Caco-2 (cell line): ENCODE measurements around the gene SPATS1. TPM values are rescaled to one million over a fixed set of nuclear protein-coding genes. Genes with fewer than 3 reads are reported as not detected.

Experiments used
- BruUV-seq: library from RNA; stranded (reverse); fragments of 400-500 nt; replicated peaks from 2 replicates; lab custom pipeline; 2021; lab: Mats Ljungman, UMichigan
- CTCF ChIA-PET: fragments of 300-600 bp; sonication (Branson Sonifier 250); formaldehyde crosslinking; loops from one replicate; lab custom pipeline; 2022; ENCODE audit warnings: antibody characterized with exemption; lab: Charles Lee
- POLR2A ChIA-PET: fragments of 300-600 bp; sonication (Branson Sonifier 250); formaldehyde crosslinking; loops from one replicate; lab custom pipeline; 2022; ENCODE audit warnings: antibody characterized with exemption; lab: Charles Lee
- DNase-seq, 2 experiments: peaks; one replicate each; pipeline versions ENCODE4 v3.0.0 to v3.0.0-alpha.2; 2020 to 2022
- H3K27me3 ChIP-seq: replicated peaks from 2 replicates; pipeline ENCODE4 v1.6.0; 2011; ENCODE audit warnings: low read length; ENCODE audit not compliant: control insufficient read depth, insufficient read depth
- H3K36me3 ChIP-seq: 2 replicates; pipeline ENCODE4 v1.5.1; 2011; ENCODE audit warnings: low read length; ENCODE audit not compliant: control insufficient read depth, insufficient read depth
- H3K4me1 ChIP-seq: fragments of 250-450 bp; sonication (Bioruptor Pico); 2 replicates; pipeline ENCODE4 v1.5.1; 2020; ENCODE audit warnings: mild to moderate bottlenecking
- H3K4me3 ChIP-seq: 2 replicates; pipeline ENCODE4 v1.5.1; 2011; ENCODE audit warnings: low read depth, mild to moderate bottlenecking, control low read depth, low read length
- H3K9me3 ChIP-seq: fragments of 250-450 bp; sonication (Bioruptor Pico); 2 replicates; pipeline ENCODE4 v1.5.1; 2020; ENCODE audit warnings: mild to moderate bottlenecking, moderate library complexity
- H3K27ac Mint-ChIP-seq: one replicate; pipeline ENCODE4 v1.8.0; 2022; ENCODE audit warnings: mixed read lengths; ENCODE audit not compliant: unreplicated experiment
- H3K27me3 Mint-ChIP-seq: one replicate; pipeline ENCODE4 v1.8.0; 2022; ENCODE audit warnings: mixed read lengths; ENCODE audit not compliant: insufficient read depth, unreplicated experiment
- H3K36me3 Mint-ChIP-seq: one replicate; pipeline ENCODE4 v1.8.0; 2022; ENCODE audit warnings: mild to moderate bottlenecking, mixed read lengths; ENCODE audit not compliant: insufficient read depth, unreplicated experiment
- H3K4me1 Mint-ChIP-seq: one replicate; pipeline ENCODE4 v1.8.0; 2022; ENCODE audit warnings: low read depth, mixed read lengths; ENCODE audit not compliant: unreplicated experiment
- H3K4me3 Mint-ChIP-seq: one replicate; pipeline ENCODE4 v1.8.0; 2022; ENCODE audit warnings: mild to moderate bottlenecking, moderate library complexity, mixed read lengths; ENCODE audit not compliant: unreplicated experiment
- H3K9me3 Mint-ChIP-seq: one replicate; pipeline ENCODE4 v1.8.0; 2022; ENCODE audit warnings: mixed read lengths; ENCODE audit not compliant: unreplicated experiment
- intact Hi-C: fragments of 100-400 bp; cut with micrococcal nuclease; formaldehyde crosslinking; loops from one replicate; pipeline ENCODE4 v1.10.0; 2022; ENCODE audit not compliant: unreplicated experiment
- total RNA-seq: library from RNA; stranded (reverse); gene quantifications from 2 replicates; pipeline ENCODE4 v1.2.3, GENCODE V29; 2022
- TF ChIP-seq, protein P1 (sequence below), 2 experiments: fragments of 200-600 bp in 1 of 2; IDR thresholded peaks; 1 replicate in 1 of 2; 2 replicates in 1 of 2; pipeline versions ENCODE4 v1.5.1 to v1.8.0; 2011 to 2022; ENCODE audit warnings: antibody characterized with exemption in 1 of 2, control low read depth in 1 of 2, inconsistent platforms in 1 of 2, low read depth in 1 of 2, low read length in 1 of 2, mild to moderate bottlenecking in 1 of 2, moderate library complexity in 1 of 2; ENCODE audit not compliant: insufficient read depth in 1 of 2, severe bottlenecking in 1 of 2, unreplicated experiment in 1 of 2

SPATS1 gene
- total RNA-seq, 1 experiment from 2014 or later = not detected

DNA sequence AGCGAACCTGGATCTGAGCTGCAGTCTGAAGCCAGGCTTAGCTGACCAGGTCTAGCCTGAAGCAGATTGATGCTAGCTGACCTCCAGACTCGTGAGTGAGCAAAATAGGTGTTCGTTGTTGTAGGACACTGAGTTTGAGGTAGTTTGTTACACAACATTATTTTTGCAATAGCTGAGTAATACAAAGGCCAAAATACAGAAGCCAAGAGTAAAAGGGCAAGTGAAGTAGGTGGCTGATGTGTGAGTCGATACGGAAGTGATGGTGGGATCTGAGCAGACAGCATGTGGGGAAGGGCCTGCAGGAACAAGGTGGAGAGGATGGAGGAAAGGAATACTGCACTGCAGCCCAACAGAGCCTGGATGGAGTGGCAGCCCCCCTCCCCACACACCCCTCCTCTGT, 8.5 kb upstream of the SPATS1 start:
- DNase-seq = no peak
- Histone ChIP-seq H3K4me1 (no peaks in the 10 kb centered on the region), H3K9me3 (no peaks in the 10 kb centered on the region), H3K27me3 (no peaks in the 10 kb centered on the region), H3K4me3 (no peak overlapping the region), H3K36me3 (no peaks in the 10 kb centered on the region)
- TF ChIP-seq, protein P1, sequence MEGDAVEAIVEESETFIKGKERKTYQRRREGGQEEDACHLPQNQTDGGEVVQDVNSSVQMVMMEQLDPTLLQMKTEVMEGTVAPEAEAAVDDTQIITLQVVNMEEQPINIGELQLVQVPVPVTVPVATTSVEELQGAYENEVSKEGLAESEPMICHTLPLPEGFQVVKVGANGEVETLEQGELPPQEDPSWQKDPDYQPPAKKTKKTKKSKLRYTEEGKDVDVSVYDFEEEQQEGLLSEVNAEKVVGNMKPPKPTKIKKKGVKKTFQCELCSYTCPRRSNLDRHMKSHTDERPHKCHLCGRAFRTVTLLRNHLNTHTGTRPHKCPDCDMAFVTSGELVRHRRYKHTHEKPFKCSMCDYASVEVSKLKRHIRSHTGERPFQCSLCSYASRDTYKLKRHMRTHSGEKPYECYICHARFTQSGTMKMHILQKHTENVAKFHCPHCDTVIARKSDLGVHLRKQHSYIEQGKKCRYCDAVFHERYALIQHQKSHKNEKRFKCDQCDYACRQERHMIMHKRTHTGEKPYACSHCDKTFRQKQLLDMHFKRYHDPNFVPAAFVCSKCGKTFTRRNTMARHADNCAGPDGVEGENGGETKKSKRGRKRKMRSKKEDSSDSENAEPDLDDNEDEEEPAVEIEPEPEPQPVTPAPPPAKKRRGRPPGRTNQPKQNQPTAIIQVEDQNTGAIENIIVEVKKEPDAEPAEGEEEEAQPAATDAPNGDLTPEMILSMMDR (IDR thresholded peaks at IDR 0.05; ENCODE audit: insufficient read depth in 1 of 2, low read depth in 1 of 2, low read length in 1 of 2, severe bottlenecking in 1 of 2, unreplicated experiment in 1 of 2) = no peak
- ChIA-PET POLR2A (no interaction called here), CTCF (no interaction called here)
- no peaks in the 10 kb centered on the region for H3K9me3 Mint-ChIP-seq
- no peak overlapping the region for H3K27ac Mint-ChIP-seq
- intact Hi-C loops = no loop called here
- BruUV-seq = no TSS peak
- no peaks in the 10 kb centered on the region for H3K36me3 Mint-ChIP-seq
- H3K4me1 Mint-ChIP-seq = no peaks in the 10 kb centered on the region
- no peak overlapping the region for H3K4me3 Mint-ChIP-seq
- peaks cover 10% of the 10 kb centered on the region for H3K27me3 Mint-ChIP-seq

DNA sequence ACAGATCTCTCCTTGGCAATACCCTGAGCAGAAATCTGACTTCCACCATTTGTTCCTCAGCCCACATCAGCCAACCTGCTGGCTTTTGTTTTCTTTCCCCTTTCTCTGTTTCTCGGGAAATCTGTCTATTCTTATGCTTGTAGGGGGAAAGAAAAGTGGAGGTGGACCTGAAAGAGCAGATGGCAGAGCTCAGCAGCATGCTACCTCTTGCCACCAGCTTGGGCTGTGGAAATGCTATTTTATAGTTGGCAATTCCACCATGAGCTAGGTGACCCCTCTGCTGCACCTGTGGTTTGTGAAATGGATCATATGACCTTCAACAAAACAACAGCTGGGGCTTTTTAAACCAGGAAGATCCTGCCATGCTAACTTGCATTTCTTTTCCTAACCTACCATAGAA, 6.8 kb upstream of the SPATS1 start:
- no peak overlapping the region for H3K4me3 Mint-ChIP-seq
- H3K9me3 Mint-ChIP-seq = no peaks in the 10 kb centered on the region
- H3K4me1 Mint-ChIP-seq = no peaks in the 10 kb centered on the region
- intact Hi-C loops = no loop called here
- POLR2A ChIA-PET = no interaction called here
- CTCF ChIA-PET = interaction anchor here (1.5 to 1.8 kb wide), 2 partner anchors 65 to 67 kb away, joined by 3 to 10 read pairs; partner anchors contain the start of gene TMEM151B
- Histone ChIP-seq H3K4me3 (no peak overlapping the region), H3K27me3 (no peaks in the 10 kb centered on the region), H3K9me3 (no peaks in the 10 kb centered on the region), H3K36me3 (no peaks in the 10 kb centered on the region), H3K4me1 (no peaks in the 10 kb centered on the region)
- BruUV-seq = no TSS peak
- H3K36me3 Mint-ChIP-seq = no peaks in the 10 kb centered on the region
- TF ChIP-seq, protein P1 (IDR thresholded peaks at IDR 0.05; ENCODE audit: insufficient read depth in 1 of 2, low read depth in 1 of 2, low read length in 1 of 2, severe bottlenecking in 1 of 2, unreplicated experiment in 1 of 2) = no peak
- H3K27ac Mint-ChIP-seq = no peak overlapping the region
- DNase-seq = no peak
- peaks cover 10% of the 10 kb centered on the region for H3K27me3 Mint-ChIP-seq

DNA sequence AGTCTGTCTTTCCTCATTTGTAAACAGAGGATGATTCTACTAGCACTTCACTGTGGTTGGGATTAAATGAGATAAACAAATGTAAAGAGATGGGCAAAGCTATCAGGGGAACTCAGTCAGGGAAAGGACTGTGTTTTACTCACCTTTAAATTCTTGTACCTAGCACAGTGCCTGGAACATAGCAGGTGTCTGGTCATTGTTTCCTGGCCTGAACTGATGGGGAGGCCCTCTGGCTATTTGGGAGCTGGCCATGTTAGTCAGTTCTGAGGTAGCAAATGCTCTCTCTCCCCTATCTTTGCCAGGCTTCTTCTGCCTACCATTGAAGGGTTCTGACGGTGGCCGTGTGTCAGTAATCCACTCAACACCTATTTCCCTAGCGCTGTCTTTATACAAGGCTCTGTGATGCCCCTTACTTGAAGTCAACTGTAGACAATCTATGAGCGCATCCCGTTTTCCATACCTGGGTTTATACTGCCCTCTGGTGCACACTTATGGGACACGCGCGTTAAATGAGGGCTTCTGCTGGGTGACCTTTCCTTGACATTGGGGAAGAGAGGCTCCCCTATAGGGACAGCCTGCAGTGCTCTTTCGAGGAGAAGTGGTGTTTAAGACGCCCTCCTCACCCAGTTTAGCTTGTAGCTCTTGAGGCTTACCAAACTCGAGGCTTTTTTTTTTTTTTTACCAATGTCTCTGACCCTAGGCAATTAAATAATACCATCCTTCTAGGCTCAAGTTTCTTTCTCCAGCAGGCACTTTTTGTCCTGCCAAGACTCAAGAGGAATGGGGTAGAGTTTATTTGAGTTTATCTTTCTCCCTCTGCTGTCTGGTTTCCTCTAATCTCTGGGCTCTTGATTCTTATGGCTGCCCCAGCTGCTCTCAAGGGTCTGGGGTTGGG, 4.0 kb upstream of the SPATS1 start:
- peak; percentile 51 to 68 for DNase-seq
- Mint-ChIP-seq H3K36me3 (no peaks in the 10 kb centered on the region), H3K27ac (no peak overlapping the region), H3K9me3 (no peaks in the 10 kb centered on the region), H3K4me3 (no peak overlapping the region), H3K27me3 (peaks cover 3% of the 10 kb centered on the region), H3K4me1 (no peaks in the 10 kb centered on the region)
- POLR2A ChIA-PET = no interaction called here
- CTCF ChIA-PET = interaction anchor here (2.7 kb wide), 1 partner anchor 71 kb away, joined by 23 read pairs; no protein-coding TSS in a partner anchor
- H3K36me3 ChIP-seq = no peaks in the 10 kb centered on the region
- TF ChIP-seq, protein P1 (IDR thresholded peaks at IDR 0.05; ENCODE audit: insufficient read depth in 1 of 2, low read depth in 1 of 2, low read length in 1 of 2, severe bottlenecking in 1 of 2, unreplicated experiment in 1 of 2) = peak; percentile 65 to 84
- H3K4me3 ChIP-seq = no peak overlapping the region
- H3K4me1 ChIP-seq = no peaks in the 10 kb centered on the region
- H3K9me3 ChIP-seq = no peaks in the 10 kb centered on the region
- intact Hi-C loops = loop anchor here (1.0 kb wide), 2 partner anchors 70 to 238 kb away; no protein-coding TSS in a partner anchor
- no TSS peak for BruUV-seq
- no peaks in the 10 kb centered on the region for H3K27me3 ChIP-seq
